GM12875 (cell line): Measurements from ENCODE around the gene CYP2B6.

Experiments used
- H3K4me3 ChIP-seq: one replicate; pipeline ENCODE4 v1.5.1; 2011; ENCODE audit warnings: low read depth, low read length, control low read depth
- TF ChIP-seq, protein P1 (sequence below): IDR thresholded peaks from 2 replicates; pipeline ENCODE4 v1.5.1; 2011; ENCODE audit warnings: low read depth, mild to moderate bottlenecking, control low read depth, inconsistent platforms, low read length, moderate library complexity, borderline replicate concordance; ENCODE audit not compliant: insufficient read depth

Gene CYP2B6

DNA sequence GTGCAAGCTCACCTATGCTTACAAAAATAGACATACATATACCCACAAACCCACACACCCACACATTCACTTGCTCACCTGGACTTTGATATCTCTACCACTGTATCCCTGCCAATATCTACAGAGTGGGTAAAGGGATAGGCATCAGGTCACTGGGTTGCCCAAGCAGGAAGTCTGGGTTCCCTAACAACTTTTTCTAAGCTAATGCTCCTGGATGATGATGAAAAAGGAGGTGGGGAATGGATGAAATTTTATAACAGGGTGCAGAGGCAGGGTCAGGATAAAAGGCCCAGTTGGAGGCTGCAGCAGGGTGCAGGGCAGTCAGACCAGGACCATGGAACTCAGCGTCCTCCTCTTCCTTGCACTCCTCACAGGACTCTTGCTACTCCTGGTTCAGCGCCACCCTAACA is at the start of gene CYP2B6:
Gene CYP2B6 (plus strand): TSS at position 311 of the 410 bp plus-strand sequence. CDS start 24 bp downstream, at position 335.
- H3K4me3 ChIP-seq, result no peak within 1 kb of the TSS
- TF ChIP-seq, protein P1, sequence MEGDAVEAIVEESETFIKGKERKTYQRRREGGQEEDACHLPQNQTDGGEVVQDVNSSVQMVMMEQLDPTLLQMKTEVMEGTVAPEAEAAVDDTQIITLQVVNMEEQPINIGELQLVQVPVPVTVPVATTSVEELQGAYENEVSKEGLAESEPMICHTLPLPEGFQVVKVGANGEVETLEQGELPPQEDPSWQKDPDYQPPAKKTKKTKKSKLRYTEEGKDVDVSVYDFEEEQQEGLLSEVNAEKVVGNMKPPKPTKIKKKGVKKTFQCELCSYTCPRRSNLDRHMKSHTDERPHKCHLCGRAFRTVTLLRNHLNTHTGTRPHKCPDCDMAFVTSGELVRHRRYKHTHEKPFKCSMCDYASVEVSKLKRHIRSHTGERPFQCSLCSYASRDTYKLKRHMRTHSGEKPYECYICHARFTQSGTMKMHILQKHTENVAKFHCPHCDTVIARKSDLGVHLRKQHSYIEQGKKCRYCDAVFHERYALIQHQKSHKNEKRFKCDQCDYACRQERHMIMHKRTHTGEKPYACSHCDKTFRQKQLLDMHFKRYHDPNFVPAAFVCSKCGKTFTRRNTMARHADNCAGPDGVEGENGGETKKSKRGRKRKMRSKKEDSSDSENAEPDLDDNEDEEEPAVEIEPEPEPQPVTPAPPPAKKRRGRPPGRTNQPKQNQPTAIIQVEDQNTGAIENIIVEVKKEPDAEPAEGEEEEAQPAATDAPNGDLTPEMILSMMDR, result no peak

DNA sequence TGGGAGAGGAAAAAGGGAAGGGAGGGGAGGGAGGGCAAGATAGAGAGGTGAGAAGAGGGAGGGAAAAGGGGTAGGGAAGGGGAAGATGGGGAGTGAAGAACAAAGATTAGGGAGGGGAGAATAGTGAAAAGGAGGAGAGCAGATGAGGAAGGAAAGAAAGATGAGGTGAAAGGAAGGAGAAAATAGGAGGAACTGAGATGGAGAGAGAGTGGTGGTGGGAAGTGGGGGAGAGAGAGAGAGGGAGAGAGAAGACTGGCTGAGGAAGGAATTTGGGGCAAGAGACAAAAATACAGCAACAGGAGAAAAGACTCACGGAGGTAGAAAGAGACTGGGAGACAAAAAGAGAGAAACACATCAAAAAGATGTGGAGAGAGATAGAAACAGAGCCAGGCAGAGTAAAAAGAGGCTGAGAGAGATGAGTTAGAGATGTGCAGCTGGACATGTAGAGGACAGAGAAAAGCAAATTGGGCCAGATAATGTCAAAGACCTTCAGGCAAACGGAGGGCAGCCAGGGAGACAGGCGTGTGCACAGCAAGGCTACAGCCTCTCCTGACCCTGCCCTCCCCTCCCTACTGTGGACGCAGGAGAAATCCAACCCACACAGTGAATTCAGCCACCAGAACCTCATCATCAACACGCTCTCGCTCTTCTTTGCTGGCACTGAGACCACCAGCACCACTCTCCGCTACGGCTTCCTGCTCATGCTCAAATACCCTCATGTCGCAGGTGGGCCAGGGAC is 49.4 kb upstream of the CYP2B6 start:
- TF ChIP-seq, protein P1, result no peak
- H3K4me3 ChIP-seq, result no peak overlapping the region

DNA sequence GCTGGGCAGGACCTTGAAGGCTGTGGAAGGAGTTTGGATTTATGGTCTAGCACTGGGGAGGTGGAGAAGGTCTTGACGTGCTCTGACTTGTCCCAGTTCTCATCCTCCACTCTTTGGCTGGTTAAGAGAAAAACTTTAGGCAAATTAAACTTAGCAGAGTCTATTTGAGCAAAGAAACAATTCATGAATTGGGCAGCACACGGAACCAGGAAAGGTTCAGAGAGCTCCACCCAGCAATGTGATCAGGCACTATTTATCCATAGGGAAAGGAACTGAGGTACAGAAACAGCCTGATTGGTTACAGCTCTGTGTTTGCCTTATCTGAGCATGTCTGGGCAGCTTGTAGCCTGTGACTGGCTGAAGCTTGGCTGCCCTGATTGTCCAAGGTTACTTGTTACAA is 45.4 kb upstream of the CYP2B6 start:
- TF ChIP-seq, protein P1, result no peak
- H3K4me3 ChIP-seq, result no peak overlapping the region

DNA sequence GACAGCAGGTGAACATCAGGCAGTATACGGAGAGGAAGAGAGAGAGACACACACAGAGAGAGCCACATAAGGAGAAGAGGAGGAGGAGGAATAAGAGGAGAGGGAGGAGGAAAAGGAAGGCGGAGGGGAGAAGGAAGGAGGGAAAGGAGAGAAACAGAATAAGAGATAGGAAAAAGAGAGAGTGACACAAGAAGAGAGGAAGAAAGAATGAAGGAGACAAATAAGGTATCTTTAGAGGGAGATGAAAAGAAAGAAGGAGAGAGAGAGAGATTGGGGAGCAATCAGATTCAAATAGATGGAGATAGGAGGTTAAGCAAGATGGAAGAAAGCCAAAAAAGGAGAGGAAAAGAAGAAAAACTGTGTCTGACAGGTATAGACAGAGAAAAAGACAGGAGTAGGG is 44.0 kb upstream of the CYP2B6 start:
- TF ChIP-seq, protein P1, result no peak
- H3K4me3 ChIP-seq, result no peak overlapping the region

DNA sequence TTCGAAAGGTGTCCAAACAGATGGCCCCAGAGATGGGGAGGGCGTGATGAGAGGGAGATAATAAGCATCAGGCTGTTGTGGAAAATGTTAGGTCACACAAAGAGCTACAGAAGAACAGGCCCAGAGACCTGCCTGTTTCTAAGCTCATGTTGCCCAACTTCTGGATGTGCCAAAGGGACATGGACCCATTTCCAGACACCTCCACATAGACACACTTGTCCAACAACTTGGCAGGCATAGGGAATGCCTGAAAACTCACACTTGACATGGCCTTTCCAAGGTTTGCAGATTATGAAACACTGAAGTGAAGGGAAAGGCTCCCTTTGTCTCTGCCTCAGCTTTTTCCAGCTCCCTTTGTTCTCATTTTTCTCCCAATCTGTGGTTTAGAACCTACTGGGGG is 43.5 kb upstream of the CYP2B6 start:
- TF ChIP-seq, protein P1, result no peak
- no peak overlapping the region for H3K4me3 ChIP-seq

DNA sequence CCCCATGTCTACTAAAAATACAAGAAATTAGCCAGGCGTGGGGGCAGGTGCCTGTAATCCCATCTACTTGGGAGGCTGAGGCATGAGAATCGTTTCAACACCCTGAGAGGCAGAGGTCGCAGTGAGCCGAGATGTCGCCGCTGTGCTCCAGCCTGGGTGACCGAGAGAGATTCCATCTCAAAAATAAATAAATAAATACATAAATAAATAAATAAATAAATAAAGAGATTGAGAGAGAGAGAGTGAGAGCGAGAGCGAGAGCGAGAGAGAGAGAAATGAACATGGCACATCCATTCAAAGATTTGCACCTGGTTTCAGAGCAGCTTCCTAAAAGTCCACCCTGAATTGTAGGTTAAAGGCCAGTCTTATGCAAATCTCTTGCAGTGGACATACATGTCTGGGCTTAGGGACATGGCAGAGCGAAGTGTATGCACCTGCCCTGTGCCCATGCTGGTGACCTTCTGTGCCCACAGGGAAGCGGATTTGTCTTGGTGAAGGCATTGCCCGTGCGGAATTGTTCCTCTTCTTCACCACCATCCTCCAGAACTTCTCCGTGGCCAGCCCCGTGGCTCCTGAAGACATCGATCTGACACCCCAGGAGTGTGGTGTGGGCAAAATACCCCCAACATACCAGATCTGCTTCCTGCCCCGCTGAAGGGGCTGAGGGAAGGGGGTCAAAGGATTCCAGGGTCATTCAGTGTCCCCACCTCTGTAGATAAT is 42.3 kb upstream of the CYP2B6 start:
- TF ChIP-seq, protein P1, result no peak
- no peak overlapping the region for H3K4me3 ChIP-seq

DNA sequence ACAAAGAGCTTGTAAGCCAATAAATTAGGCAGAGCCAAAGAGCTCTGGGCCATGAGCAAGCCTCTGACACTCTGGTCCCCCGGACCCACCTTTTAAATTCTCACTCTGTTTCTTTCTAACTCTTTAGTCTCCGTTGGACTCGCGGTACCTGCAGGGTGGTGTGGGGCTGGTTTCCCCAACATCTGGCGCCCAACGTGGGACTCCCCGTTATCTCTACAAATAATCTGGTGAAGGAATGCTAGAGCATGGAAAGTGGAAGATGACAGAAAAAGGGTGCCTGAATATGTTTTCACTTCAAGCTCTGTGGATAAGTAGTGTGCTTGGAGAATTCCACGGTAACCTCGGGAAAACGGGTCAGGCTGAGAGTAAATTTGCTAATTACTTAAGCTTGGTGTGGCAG is 36.5 kb upstream of the CYP2B6 start:
- no peak overlapping the region for H3K4me3 ChIP-seq
- TF ChIP-seq, protein P1, result no peak
